H1 (cell line): ENCODE data around the gene ZBTB33. TPM values are rescaled to one million over a fixed set of nuclear protein-coding genes. Genes with fewer than 3 reads are reported as not detected.

Experiments
- CTCF ChIA-PET: fragments of 300-600 bp; sonication (Branson Sonifier 250); formaldehyde crosslinking; loops from one replicate; lab custom pipeline; 2021; ENCODE audit not compliant: partially characterized antibody; lab: Charles Lee
- POLR2A ChIA-PET: fragments of 300-600 bp; sonication (Branson Sonifier 250); formaldehyde crosslinking; loops from one replicate; lab custom pipeline; 2021; ENCODE audit warnings: inconsistent platforms; ENCODE audit not compliant: partially characterized antibody; lab: Charles Lee
- DNase-seq, 2 experiments: peaks; one replicate each; pipeline versions ENCODE4 v3.0.0 to v3.0.0-alpha.2; 2010 to 2022; ENCODE audit warnings: low spot score in 2 of 2, low read depth in 1 of 2, mixed read lengths in 1 of 2
- FAIRE-seq: peaks from 2 replicates; lab custom pipeline; 2011; peaks lifted over from hg19 to GRCh38; lab: Jason Lieb, UNC
- H2AFZ ChIP-seq: 2 replicates; pipeline ENCODE4 v1.8.1; 2012; ENCODE audit warnings: low read length, inconsistent platforms
- H2AK5ac ChIP-seq: 2 replicates; pipeline ENCODE4 v1.6.1; 2013; ENCODE audit warnings: low read depth, low read length
- H2BK120ac ChIP-seq: replicated peaks from 2 replicates; pipeline ENCODE3; 2013; ENCODE audit warnings: low read depth, low read length, inconsistent platforms
- H2BK12ac ChIP-seq: 2 replicates; pipeline ENCODE4 v1.6.1; 2013; ENCODE audit warnings: low read depth, low read length
- H2BK15ac ChIP-seq: 2 replicates; pipeline ENCODE4 v1.6.1; 2013; ENCODE audit warnings: low read length
- H2BK20ac ChIP-seq: 2 replicates; pipeline ENCODE4 v1.6.1; 2013; ENCODE audit warnings: low read length
- H2BK5ac ChIP-seq: 2 replicates; pipeline ENCODE4 v1.6.1; 2013; ENCODE audit warnings: low read depth, low read length
- H3K14ac ChIP-seq: 2 replicates; pipeline ENCODE4 v1.6.1; 2013; ENCODE audit warnings: inconsistent platforms; ENCODE audit not compliant: insufficient read length
- H3K18ac ChIP-seq: 2 replicates; pipeline ENCODE4 v1.6.1; 2013; ENCODE audit warnings: low read length; ENCODE audit errors: extremely low read depth
- H3K23ac ChIP-seq: 2 replicates; pipeline ENCODE4 v1.6.1; 2013; ENCODE audit warnings: inconsistent platforms; ENCODE audit not compliant: insufficient read length
- H3K23me2 ChIP-seq: 2 replicates; pipeline ENCODE4 v1.6.1; 2013; ENCODE audit warnings: low read depth, low read length
- H3K27ac ChIP-seq: 2 replicates; pipeline ENCODE4 v1.6.1; 2011; ENCODE audit warnings: low read depth, low read length, inconsistent platforms
- H3K27me3 ChIP-seq, 4 experiments: replicated peaks in 1 of 4; 1 replicate in 1 of 4; 2 replicates in 3 of 4; pipeline versions ENCODE4 v1.6.1 to v1.8.1; 2011 to 2013; ENCODE audit warnings: low read length in 3 of 4, mild to moderate bottlenecking in 3 of 4, inconsistent platforms in 2 of 4, mixed read lengths in 2 of 4, moderate library complexity in 1 of 4; ENCODE audit not compliant: control insufficient read depth in 3 of 4, insufficient read depth in 3 of 4; ENCODE audit errors: extremely low read depth in 1 of 4
- H3K36me3 ChIP-seq, 4 experiments: 2 replicates each; pipeline versions ENCODE4 v1.6.1 to v1.8.1; 2011 to 2013; ENCODE audit warnings: mild to moderate bottlenecking in 4 of 4, low read length in 3 of 4, moderate library complexity in 2 of 4, control low read depth in 1 of 4, inconsistent platforms in 1 of 4; ENCODE audit not compliant: insufficient read depth in 4 of 4, control insufficient read depth in 2 of 4
- H3K4ac ChIP-seq: replicated peaks from 2 replicates; pipeline ENCODE3; 2013; ENCODE audit warnings: low read length, low read depth, mixed read lengths, inconsistent platforms; ENCODE audit not compliant: insufficient read length
- H3K4me1 ChIP-seq, 4 experiments: replicated peaks in 1 of 4; 1 replicate in 1 of 4; 2 replicates in 3 of 4; pipeline versions ENCODE4 v1.6.1 to v1.8.1; 2011 to 2013; ENCODE audit warnings: low read length in 3 of 4, inconsistent platforms in 2 of 4, mixed read lengths in 1 of 4; ENCODE audit not compliant: insufficient read depth in 4 of 4, control insufficient read depth in 3 of 4
- H3K4me2 ChIP-seq, 2 experiments: 2 replicates each; pipeline versions ENCODE4 v1.6.1 to v1.8.1; 2011 to 2013; ENCODE audit warnings: low read depth in 2 of 2, low read length in 2 of 2, control low read depth in 1 of 2, inconsistent platforms in 1 of 2, mild to moderate bottlenecking in 1 of 2; ENCODE audit not compliant: insufficient read depth in 1 of 2
- H3K4me3 ChIP-seq, 4 experiments: fragments of 200-600, 300-600 bp in 1 of 4; sonication (generic), shearing (Covaris generic), sonication (Bioruptor Twin) in 1 of 4; 2 replicates each; pipeline versions ENCODE4 v1.5.1 to v1.8.1; 2011 to 2016; ENCODE audit warnings: low read length in 4 of 4, low read depth in 3 of 4, control low read depth in 2 of 4, inconsistent platforms in 2 of 4, mild to moderate bottlenecking in 2 of 4, mixed read lengths in 1 of 4, moderate library complexity in 1 of 4; ENCODE audit not compliant: insufficient read depth in 2 of 4; ENCODE audit errors: extremely low read depth in 1 of 4
- H3K56ac ChIP-seq: replicated peaks from 2 replicates; pipeline ENCODE3; 2013; ENCODE audit warnings: low read depth, mild to moderate bottlenecking, mixed read lengths, low read length, inconsistent platforms; ENCODE audit not compliant: insufficient read length
- H3K79me1 ChIP-seq: 2 replicates; pipeline ENCODE4 v1.6.1; 2013; ENCODE audit warnings: low read depth, low read length, control low read depth
- H3K79me2 ChIP-seq, 2 experiments: 2 replicates each; pipeline versions ENCODE4 v1.6.1 to v1.8.1; 2012 to 2013; ENCODE audit warnings: low read length in 2 of 2, mild to moderate bottlenecking in 2 of 2, inconsistent platforms in 1 of 2; ENCODE audit not compliant: insufficient read depth in 2 of 2, control insufficient read depth in 1 of 2
- H3K9ac ChIP-seq, 4 experiments: replicated peaks in 1 of 4; 1 replicate in 1 of 4; 2 replicates in 3 of 4; pipeline versions ENCODE4 v1.6.1 to v1.8.1; 2011 to 2013; ENCODE audit warnings: low read depth in 3 of 4, low read length in 3 of 4, control low read depth in 2 of 4, mild to moderate bottlenecking in 2 of 4, moderate library complexity in 2 of 4, inconsistent platforms in 1 of 4; ENCODE audit errors: extremely low read depth in 1 of 4
- H3K9me3 ChIP-seq, 2 experiments: 2 replicates each; pipeline versions ENCODE4 v1.6.1 to v1.8.1; 2012 to 2013; ENCODE audit warnings: mild to moderate bottlenecking in 2 of 2, moderate library complexity in 2 of 2, control low read depth in 1 of 2, inconsistent platforms in 1 of 2, low read depth in 1 of 2, low read length in 1 of 2, mixed read lengths in 1 of 2; ENCODE audit not compliant: insufficient read depth in 2 of 2
- H4K20me1 ChIP-seq, 2 experiments: replicated peaks in 1 of 2; 2 replicates each; pipeline versions ENCODE3 to v1.8.1; 2011 to 2013; ENCODE audit warnings: inconsistent platforms in 2 of 2, low read length in 2 of 2, mild to moderate bottlenecking in 1 of 2; ENCODE audit not compliant: insufficient read depth in 2 of 2, control insufficient read depth in 1 of 2
- H4K5ac ChIP-seq: 2 replicates; pipeline ENCODE4 v1.6.1; 2013; ENCODE audit warnings: low read length, low read depth, mixed read lengths, inconsistent platforms; ENCODE audit not compliant: insufficient read length
- H4K8ac ChIP-seq: 2 replicates; pipeline ENCODE4 v1.8.0; 2013; ENCODE audit warnings: mild to moderate bottlenecking, moderate library complexity, low read length, inconsistent platforms; ENCODE audit not compliant: insufficient read depth; ENCODE audit errors: extremely low read depth
- H4K91ac ChIP-seq: replicated peaks from 2 replicates; pipeline ENCODE3; 2013; ENCODE audit warnings: low read length, mixed read lengths, inconsistent platforms; ENCODE audit not compliant: insufficient read length
- ATF3 ChIP-seq: IDR thresholded peaks from 2 replicates; pipeline ENCODE4 v1.6.1; 2011; ENCODE audit warnings: low read depth, mild to moderate bottlenecking, low read length; ENCODE audit not compliant: insufficient read depth
- WGBS, 2 experiments: shearing (Covaris generic) in 1 of 2; methylation state at CpG; one replicate each; pipeline versions ENCODE4 v1.1.6 to v1.1.7; 2013 to 2015; ENCODE audit warnings: low lambda C conversion rate in 2 of 2, mixed read lengths in 2 of 2, inconsistent platforms in 1 of 2, low coverage in 1 of 2, missing lambda C conversion rate in 1 of 2; ENCODE audit not compliant: insufficient replicate concordance in 2 of 2, insufficient coverage in 1 of 2, insufficient read length in 1 of 2; ENCODE audit errors: extremely low coverage in 1 of 2, missing lambda C conversion rate in 1 of 2; 5-methylcytosine and 5-hydroxymethylcytosine counted together
- polyA plus RNA-seq, 7 experiments: library from polyadenylated mRNA; depleted of rRNA in 3 of 7; stranded (reverse) in 5 of 7; unstranded in 2 of 7; fragments of >200 nt in 5 of 7; fragments of 200-250 nt in 2 of 7; gene quantifications; 1 replicate in 5 of 7; 2 replicates in 1 of 7; 4 replicates in 1 of 7; pipeline versions ENCODE4 v1.2.1 to v1.2.3, GENCODE V29; 2011 to 2013; ENCODE audit warnings: missing spikeins in 2 of 7, mixed read lengths in 2 of 7
- total RNA-seq: library from RNA; stranded (reverse); fragmentation: NEBNext Ultra II Directional; extraction: Animal tissue kit (Norgen Biotek cat#: 25700); gene quantifications from 2 replicates; pipeline ENCODE4 v1.2.1, GENCODE V29; 2021

Gene ZBTB33
- total and polyA plus RNA-seq, 2 of the 8 experiments (the other 6 are each of a cell fraction or from before 2014, with no cell fraction given): 3.4 to 14.9 TPM

- no peak overlapping the region for H3K18ac ChIP-seq
- H4K8ac ChIP-seq: no peak overlapping the region
- no peak overlapping the region for H3K23ac ChIP-seq
- H3K14ac ChIP-seq: no peak overlapping the region
- no peaks in the 10 kb centered on the region for H3K36me3 ChIP-seq
- no peaks in the 10 kb centered on the region for H3K79me1 ChIP-seq
- 100% methylated on average over 2 of the region's 2 CpGs; no CpG with 5 or more reads in 1 of the 2 experiments for WGBS, 2 experiments
- DNase-seq (no peak), FAIRE-seq (no peak)
- CTCF ChIA-PET: no interaction called here
- no peak overlapping the region for H3K56ac ChIP-seq
- no peak overlapping the region for H2AFZ ChIP-seq
- H3K27me3 ChIP-seq: 0 out of 7 replicates have a peak, but pooled peaks cover 0 to 3% (median 0%) of the 10 kb centered on the region in 4 experiments
- H4K91ac ChIP-seq: no peak overlapping the region
- H2BK120ac ChIP-seq: no peak overlapping the region
- no peak overlapping the region for H2AK5ac ChIP-seq
- POLR2A ChIA-PET: no interaction called here
- H3K4me2 ChIP-seq: no peak overlapping the region
- no peak overlapping the region for H2BK15ac ChIP-seq
- no peaks in the 10 kb centered on the region for H3K23me2 ChIP-seq
- H3K9ac ChIP-seq: no peak overlapping the region
- no peak overlapping the region for H2BK20ac ChIP-seq
- no peak overlapping the region for H2BK5ac ChIP-seq
- no peak overlapping the region for H4K5ac ChIP-seq
- no peak overlapping the region for H3K4ac ChIP-seq
- no peak for TF ChIP-seq ATF3
- no peak overlapping the region for H3K27ac ChIP-seq
- no peaks in the 10 kb centered on the region for H3K9me3 ChIP-seq
- no peak overlapping the region for H2BK12ac ChIP-seq
- H4K20me1 ChIP-seq: no peaks in the 10 kb centered on the region
- peaks cover 0 to 5% (median 0%) of the 10 kb centered on the region in 4 experiments; a peak in 2 of 7 replicates for H3K4me1 ChIP-seq
- H3K79me2 ChIP-seq: no peaks in the 10 kb centered on the region
- no peak overlapping the region for H3K4me3 ChIP-seq
Observed at GRCh38 chrX:120271218-120271617, 20.6 kb downstream of the ZBTB33 start.
